Measurements from ENCODE around the gene ANKRD29. TPM values are rescaled to one million over a fixed set of nuclear protein-coding genes. Genes with fewer than 3 reads are reported as not detected.

ANKRD29 gene
- total RNA-seq, 2 experiments from 2014 or later, result not detected

GRCh38 chr18:23575309-23575651 is 87.4 kb downstream of the ANKRD29 start:
- ChIA-PET POLR2A (interaction anchor here (0.7 to 1.5 kb wide), 2 partner anchors 10 to 740 kb away, joined by 4 to 8 read pairs; no protein-coding TSS in a partner anchor), CTCF (ENCODE audit: unreplicated experiment) (no interaction called here)
- H3K27ac ChIP-seq (ENCODE audit: low read depth, low read length, poor library complexity, severe bottlenecking), result no peak overlapping the region
- peaks cover 41% of the 10 kb centered on the region for H3K36me3 ChIP-seq (ENCODE audit: insufficient read depth, low read length)
- no peaks in the 10 kb centered on the region for H3K9me2 ChIP-seq (ENCODE audit: insufficient read depth, low read length)
- BruUV-seq (replicated peaks), result no TSS peak
- DNase-seq (ENCODE audit: low spot score), result no peak
- H3K9me3 ChIP-seq (ENCODE audit: low read length), result no peaks in the 10 kb centered on the region
- intact Hi-C loops (cut with micrococcal nuclease; ENCODE audit: unreplicated experiment), result no loop called here
- H3K4me2 ChIP-seq (ENCODE audit: low read length), result no peak overlapping the region
- H4K20me1 ChIP-seq (ENCODE audit: insufficient read depth, low read length), result no peaks in the 10 kb centered on the region
- H2AFZ ChIP-seq (ENCODE audit: low read length), result no peak overlapping the region
- TF ChIP-seq EZH2phosphoT487 (IDR thresholded peaks at IDR 0.05; ENCODE audit: borderline replicate concordance, low read depth, low read length), result no peak
- TF ChIP-seq, protein P1, sequence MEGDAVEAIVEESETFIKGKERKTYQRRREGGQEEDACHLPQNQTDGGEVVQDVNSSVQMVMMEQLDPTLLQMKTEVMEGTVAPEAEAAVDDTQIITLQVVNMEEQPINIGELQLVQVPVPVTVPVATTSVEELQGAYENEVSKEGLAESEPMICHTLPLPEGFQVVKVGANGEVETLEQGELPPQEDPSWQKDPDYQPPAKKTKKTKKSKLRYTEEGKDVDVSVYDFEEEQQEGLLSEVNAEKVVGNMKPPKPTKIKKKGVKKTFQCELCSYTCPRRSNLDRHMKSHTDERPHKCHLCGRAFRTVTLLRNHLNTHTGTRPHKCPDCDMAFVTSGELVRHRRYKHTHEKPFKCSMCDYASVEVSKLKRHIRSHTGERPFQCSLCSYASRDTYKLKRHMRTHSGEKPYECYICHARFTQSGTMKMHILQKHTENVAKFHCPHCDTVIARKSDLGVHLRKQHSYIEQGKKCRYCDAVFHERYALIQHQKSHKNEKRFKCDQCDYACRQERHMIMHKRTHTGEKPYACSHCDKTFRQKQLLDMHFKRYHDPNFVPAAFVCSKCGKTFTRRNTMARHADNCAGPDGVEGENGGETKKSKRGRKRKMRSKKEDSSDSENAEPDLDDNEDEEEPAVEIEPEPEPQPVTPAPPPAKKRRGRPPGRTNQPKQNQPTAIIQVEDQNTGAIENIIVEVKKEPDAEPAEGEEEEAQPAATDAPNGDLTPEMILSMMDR (conservative IDR thresholded peaks at IDR 0.05; ENCODE audit: low read length), result no peak
- H3K79me2 ChIP-seq (ENCODE audit: insufficient read depth, low read depth, low read length), result no peaks in the 10 kb centered on the region
- peaks cover 12% of the 10 kb centered on the region for H3K4me1 ChIP-seq (ENCODE audit: insufficient read depth, low read length, poor library complexity, severe bottlenecking)
- H3K4me3 ChIP-seq (ENCODE audit: low read depth, low read length, poor library complexity, severe bottlenecking), result no peak overlapping the region

DNA sequence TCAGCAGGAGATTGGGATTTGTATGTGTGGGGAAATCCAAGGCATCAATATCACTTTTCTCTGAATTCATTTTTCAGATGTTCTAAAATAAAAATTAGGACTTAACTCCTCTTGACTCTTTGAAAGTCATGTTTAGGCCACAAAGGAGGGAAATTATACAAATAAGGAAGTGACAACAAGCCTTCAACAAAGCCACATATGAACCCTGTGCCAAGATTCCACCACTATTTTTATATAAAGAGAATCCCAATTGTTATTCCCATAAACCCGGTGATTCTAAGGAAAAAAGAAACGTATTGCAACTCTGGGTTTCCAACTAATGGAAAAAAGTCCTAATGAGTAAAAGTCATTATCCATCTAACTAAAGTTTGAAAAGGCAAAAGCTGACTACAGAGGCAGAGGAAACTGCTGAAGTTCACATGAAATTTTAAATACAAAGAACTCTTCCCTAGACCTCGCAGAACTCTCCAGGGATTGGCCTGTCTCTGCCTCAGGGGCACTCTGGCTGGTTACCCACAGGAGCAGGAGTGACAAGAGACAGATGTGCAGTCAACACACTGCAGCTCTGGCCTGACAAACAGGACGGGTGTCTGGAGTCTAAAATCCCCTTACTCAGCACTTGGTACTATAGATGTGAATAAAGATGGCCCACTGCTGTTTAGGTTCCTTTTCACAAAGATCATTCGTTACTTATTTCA is 88.0 kb downstream of the ANKRD29 start:
- intact Hi-C loops (cut with micrococcal nuclease; ENCODE audit: unreplicated experiment), result no loop called here

GRCh38 chr18:23573626-23574431 is 88.9 kb downstream of the ANKRD29 start:
- no peak overlapping the region for H3K27ac ChIP-seq (ENCODE audit: low read depth, low read length, poor library complexity, severe bottlenecking)
- peaks cover 54% of the 10 kb centered on the region for H3K36me3 ChIP-seq (ENCODE audit: insufficient read depth, low read length)
- no peaks in the 10 kb centered on the region for H3K79me2 ChIP-seq (ENCODE audit: insufficient read depth, low read depth, low read length)
- intact Hi-C loops (cut with micrococcal nuclease; ENCODE audit: unreplicated experiment), result no loop called here
- no peak overlapping the region for H2AFZ ChIP-seq (ENCODE audit: low read length)
- ChIA-PET CTCF (ENCODE audit: unreplicated experiment) (no interaction called here), POLR2A (interaction anchor here (0.7 to 1.5 kb wide), 4 partner anchors 9 to 840 kb away, joined by 3 to 4 read pairs (median 3); no protein-coding TSS in a partner anchor)
- TF ChIP-seq, protein P1 (conservative IDR thresholded peaks at IDR 0.05; ENCODE audit: low read length), result no peak
- peaks cover 12% of the 10 kb centered on the region for H3K4me1 ChIP-seq (ENCODE audit: insufficient read depth, low read length, poor library complexity, severe bottlenecking)
- no peaks in the 10 kb centered on the region for H3K9me3 ChIP-seq (ENCODE audit: low read length)
- H3K9me2 ChIP-seq (ENCODE audit: insufficient read depth, low read length), result no peaks in the 10 kb centered on the region
- no peak for DNase-seq (ENCODE audit: low spot score)
- no peak overlapping the region for H3K4me2 ChIP-seq (ENCODE audit: low read length)
- H3K4me3 ChIP-seq (ENCODE audit: low read depth, low read length, poor library complexity, severe bottlenecking), result no peak overlapping the region
- no TSS peak for BruUV-seq (replicated peaks)
- H4K20me1 ChIP-seq (ENCODE audit: insufficient read depth, low read length), result no peaks in the 10 kb centered on the region

More for the DNA sequence above, 88.0 kb downstream of the ANKRD29 start:
- Histone ChIP-seq H3K4me2 (ENCODE audit: low read length) (no peak overlapping the region), H3K79me2 (ENCODE audit: insufficient read depth, low read depth, low read length) (no peaks in the 10 kb centered on the region), H3K9me3 (ENCODE audit: low read length) (no peaks in the 10 kb centered on the region), H3K4me1 (ENCODE audit: insufficient read depth, low read length, poor library complexity, severe bottlenecking) (peaks cover 12% of the 10 kb centered on the region), H3K27ac (ENCODE audit: low read depth, low read length, poor library complexity, severe bottlenecking) (no peak overlapping the region), H3K9me2 (ENCODE audit: insufficient read depth, low read length) (no peaks in the 10 kb centered on the region), H2AFZ (ENCODE audit: low read length) (no peak overlapping the region), H3K36me3 (ENCODE audit: insufficient read depth, low read length) (peaks cover 45% of the 10 kb centered on the region), H3K4me3 (ENCODE audit: low read depth, low read length, poor library complexity, severe bottlenecking) (no peak overlapping the region), H4K20me1 (ENCODE audit: insufficient read depth, low read length) (no peaks in the 10 kb centered on the region)
- no TSS peak for BruUV-seq (replicated peaks)
- DNase-seq (ENCODE audit: low spot score), result no peak
- TF ChIP-seq EZH2phosphoT487 (IDR thresholded peaks at IDR 0.05; ENCODE audit: borderline replicate concordance, low read depth, low read length), result no peak
- POLR2A ChIA-PET, result interaction anchor here (0.7 to 1.5 kb wide), 2 partner anchors 10 to 740 kb away, joined by 4 to 8 read pairs; no protein-coding TSS in a partner anchor
- CTCF ChIA-PET (ENCODE audit: unreplicated experiment), result no interaction called here

All from OCI-LY7 (cell line).